BE2C (cell line): ENCODE measurements around the gene ATF6.

Source experiments
- DNase-seq: peaks from one replicate; pipeline ENCODE4 v3.0.0-alpha.2; 2020
- H3K27me3 ChIP-seq: fragments of 250-450 bp; sonication (Bioruptor Pico); 2 replicates; pipeline ENCODE4 v1.5.1; 2020; ENCODE audit warnings: mild to moderate bottlenecking
- H3K36me3 ChIP-seq: fragments of 250-450 bp; sonication (Bioruptor Pico); 2 replicates; pipeline ENCODE4 v1.5.1; 2020; ENCODE audit warnings: mild to moderate bottlenecking
- H3K4me1 ChIP-seq: fragments of 250-450 bp; sonication (Bioruptor Pico); 2 replicates; pipeline ENCODE4 v1.5.1; 2020
- H3K4me3 ChIP-seq: 2 replicates; pipeline ENCODE4 v1.5.1; 2011; ENCODE audit warnings: low read depth, low read length
- H3K9me3 ChIP-seq: fragments of 250-450 bp; sonication (Bioruptor Pico); 2 replicates; pipeline ENCODE4 v1.5.1; 2020
- CTCF ChIP-seq: IDR thresholded peaks from 2 replicates; pipeline ENCODE4 v1.5.1; 2012; ENCODE audit warnings: mild to moderate bottlenecking, low read depth, low read length

The ATF6 gene

GRCh38 chr1:161988413-161988812 lies 222.3 kb downstream of the ATF6 start:
- Histone ChIP-seq H3K36me3 (no peaks in the 10 kb centered on the region), H3K4me3 (no peak overlapping the region), H3K27me3 (no peaks in the 10 kb centered on the region), H3K4me1 (no peaks in the 10 kb centered on the region), H3K9me3 (no peaks in the 10 kb centered on the region; the same call in 1 of the 2 replicates)
- no peak for TF ChIP-seq CTCF
- no peak for DNase-seq

GRCh38 chr1:161989108-161989507 lies 223.0 kb downstream of the ATF6 start:
- TF ChIP-seq CTCF, result no peak
- Histone ChIP-seq H3K27me3 (no peaks in the 10 kb centered on the region), H3K9me3 (no peaks in the 10 kb centered on the region; the same call in 1 of the 2 replicates), H3K36me3 (no peaks in the 10 kb centered on the region), H3K4me3 (no peak overlapping the region), H3K4me1 (no peaks in the 10 kb centered on the region)
- DNase-seq, result no peak

GRCh38 chr1:161989786-161990185 lies 223.7 kb downstream of the ATF6 start:
- H3K9me3 ChIP-seq, result no peaks in the 10 kb centered on the region; the same call in 1 of the 2 replicates
- TF ChIP-seq CTCF, result no peak
- H3K4me3 ChIP-seq, result no peak overlapping the region
- no peak for DNase-seq
- no peaks in the 10 kb centered on the region for H3K4me1 ChIP-seq
- no peaks in the 10 kb centered on the region for H3K36me3 ChIP-seq
- H3K27me3 ChIP-seq, result no peaks in the 10 kb centered on the region

- Histone ChIP-seq H3K36me3 (no peaks in the 10 kb centered on the region), H3K4me1 (no peaks in the 10 kb centered on the region), H3K4me3 (no peak overlapping the region), H3K27me3 (no peaks in the 10 kb centered on the region), H3K9me3 (no peaks in the 10 kb centered on the region)
- TF ChIP-seq CTCF, result no peak
- DNase-seq, result no peak
These were observed 227.5 kb downstream of the ATF6 start for GRCh38 chr1:161993576-161993975.

- Histone ChIP-seq H3K4me1 (no peaks in the 10 kb centered on the region), H3K4me3 (no peak overlapping the region), H3K9me3 (no peaks in the 10 kb centered on the region), H3K27me3 (no peaks in the 10 kb centered on the region), H3K36me3 (no peaks in the 10 kb centered on the region)
- no peak for DNase-seq
- no peak for TF ChIP-seq CTCF
These were observed 228.1 kb downstream of the ATF6 start for GRCh38 chr1:161994175-161994668.

- Histone ChIP-seq H3K36me3 (no peaks in the 10 kb centered on the region), H3K4me1 (no peaks in the 10 kb centered on the region), H3K4me3 (no peak overlapping the region), H3K9me3 (no peaks in the 10 kb centered on the region), H3K27me3 (no peaks in the 10 kb centered on the region)
- DNase-seq, result no peak
- no peak for TF ChIP-seq CTCF
These were observed 231.0 kb downstream of the ATF6 start for GRCh38 chr1:161997152-161997551.
